Liver (tissue), 3 donors: Measurements from ENCODE around the gene CACNG4.

Source experiments
- GABPA ChIP-seq, 2 donors: IDR thresholded peaks in 1 of 2; conservative IDR thresholded peaks in 1 of 2; 2 replicates each; pipeline ENCODE4 v1.6.1; 2016; ENCODE audit warnings: antibody characterized with exemption in 2 of 2, mild to moderate bottlenecking in 1 of 2, moderate library complexity in 1 of 2
- JUND ChIP-seq, 2 donors: IDR thresholded peaks; 2 replicates each; pipeline ENCODE4 v1.6.1; 2016; ENCODE audit warnings: antibody characterized with exemption in 2 of 2
- NR2F2 ChIP-seq: IDR thresholded peaks from 2 replicates; pipeline ENCODE4 v1.6.1; 2016; ENCODE audit warnings: antibody characterized with exemption
- RAD21 ChIP-seq, 2 donors: IDR thresholded peaks; 2 replicates each; pipeline ENCODE4 v1.6.1; 2016; ENCODE audit warnings: antibody characterized with exemption in 2 of 2, mild to moderate bottlenecking in 2 of 2
- SP1 ChIP-seq: IDR thresholded peaks from 2 replicates; pipeline ENCODE4 v1.6.1; 2018; ENCODE audit warnings: antibody characterized with exemption, mild to moderate bottlenecking
- TAF1 ChIP-seq: conservative IDR thresholded peaks from 2 replicates; pipeline ENCODE4 v1.6.1; 2016; ENCODE audit warnings: antibody characterized with exemption, mild to moderate bottlenecking
- YY1 ChIP-seq: IDR thresholded peaks from 2 replicates; pipeline ENCODE4 v1.6.1; 2016; ENCODE audit warnings: antibody characterized with exemption, mild to moderate bottlenecking
- TF ChIP-seq, protein P1 (sequence below): fragments of 150-350 bp; IDR thresholded peaks from 2 replicates; pipeline ENCODE4 v1.5.1; 2017; ENCODE audit warnings: improper control_type of control experiment, low read depth, low read length; ENCODE audit not compliant: missing input control
- TF ChIP-seq, protein P2 (sequence below): IDR thresholded peaks from 2 replicates; pipeline ENCODE4 v1.6.1; 2016; ENCODE audit warnings: antibody characterized with exemption
- TF ChIP-seq, protein P3 (sequence below): IDR thresholded peaks from 2 replicates; pipeline ENCODE4 v1.6.1; 2016; ENCODE audit warnings: antibody characterized with exemption, mild to moderate bottlenecking
- TF ChIP-seq, protein P4 (sequence below): IDR thresholded peaks from 2 replicates; pipeline ENCODE4 v1.6.1; 2016; ENCODE audit warnings: antibody characterized with exemption
- donor health status: healthy.
- donor health status: healthy.

DNA sequence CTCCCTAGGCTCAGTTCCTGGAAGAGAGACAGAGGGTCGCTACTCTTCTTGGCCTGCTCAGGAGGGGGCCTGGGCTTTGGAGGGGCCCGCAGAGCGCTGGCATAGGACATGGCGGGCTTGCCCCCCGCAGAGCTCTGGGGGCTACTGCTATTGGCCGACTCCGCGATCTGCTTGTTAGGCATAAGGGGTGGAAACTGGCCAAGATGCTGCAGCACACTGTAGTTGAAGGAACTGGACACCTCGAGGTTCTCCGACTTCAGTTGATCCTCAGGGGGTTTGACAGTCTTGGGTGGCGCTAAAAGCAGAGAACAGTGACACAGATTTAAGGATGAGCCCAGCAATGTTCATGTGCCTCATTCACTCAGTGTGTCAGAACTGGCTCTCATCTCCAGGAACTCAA, 113.8 kb downstream of the CACNG4 start:
- TF ChIP-seq, protein P1, sequence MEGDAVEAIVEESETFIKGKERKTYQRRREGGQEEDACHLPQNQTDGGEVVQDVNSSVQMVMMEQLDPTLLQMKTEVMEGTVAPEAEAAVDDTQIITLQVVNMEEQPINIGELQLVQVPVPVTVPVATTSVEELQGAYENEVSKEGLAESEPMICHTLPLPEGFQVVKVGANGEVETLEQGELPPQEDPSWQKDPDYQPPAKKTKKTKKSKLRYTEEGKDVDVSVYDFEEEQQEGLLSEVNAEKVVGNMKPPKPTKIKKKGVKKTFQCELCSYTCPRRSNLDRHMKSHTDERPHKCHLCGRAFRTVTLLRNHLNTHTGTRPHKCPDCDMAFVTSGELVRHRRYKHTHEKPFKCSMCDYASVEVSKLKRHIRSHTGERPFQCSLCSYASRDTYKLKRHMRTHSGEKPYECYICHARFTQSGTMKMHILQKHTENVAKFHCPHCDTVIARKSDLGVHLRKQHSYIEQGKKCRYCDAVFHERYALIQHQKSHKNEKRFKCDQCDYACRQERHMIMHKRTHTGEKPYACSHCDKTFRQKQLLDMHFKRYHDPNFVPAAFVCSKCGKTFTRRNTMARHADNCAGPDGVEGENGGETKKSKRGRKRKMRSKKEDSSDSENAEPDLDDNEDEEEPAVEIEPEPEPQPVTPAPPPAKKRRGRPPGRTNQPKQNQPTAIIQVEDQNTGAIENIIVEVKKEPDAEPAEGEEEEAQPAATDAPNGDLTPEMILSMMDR: no peak
- TF ChIP-seq YY1 (no peak), TAF1 (no peak), JUND (IDR thresholded peaks at IDR 0.05) (no peak), SP1 (no peak), NR2F2 (no peak), RAD21 (IDR thresholded peaks at IDR 0.05) (no peak), GABPA (IDR thresholded peaks at IDR 0.05 in 1 of 2, conservative IDR thresholded peaks at IDR 0.05 in 1 of 2) (no peak)
- TF ChIP-seq, protein P2, sequence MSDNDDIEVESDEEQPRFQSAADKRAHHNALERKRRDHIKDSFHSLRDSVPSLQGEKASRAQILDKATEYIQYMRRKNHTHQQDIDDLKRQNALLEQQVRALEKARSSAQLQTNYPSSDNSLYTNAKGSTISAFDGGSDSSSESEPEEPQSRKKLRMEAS: no peak
- TF ChIP-seq, protein P3, sequence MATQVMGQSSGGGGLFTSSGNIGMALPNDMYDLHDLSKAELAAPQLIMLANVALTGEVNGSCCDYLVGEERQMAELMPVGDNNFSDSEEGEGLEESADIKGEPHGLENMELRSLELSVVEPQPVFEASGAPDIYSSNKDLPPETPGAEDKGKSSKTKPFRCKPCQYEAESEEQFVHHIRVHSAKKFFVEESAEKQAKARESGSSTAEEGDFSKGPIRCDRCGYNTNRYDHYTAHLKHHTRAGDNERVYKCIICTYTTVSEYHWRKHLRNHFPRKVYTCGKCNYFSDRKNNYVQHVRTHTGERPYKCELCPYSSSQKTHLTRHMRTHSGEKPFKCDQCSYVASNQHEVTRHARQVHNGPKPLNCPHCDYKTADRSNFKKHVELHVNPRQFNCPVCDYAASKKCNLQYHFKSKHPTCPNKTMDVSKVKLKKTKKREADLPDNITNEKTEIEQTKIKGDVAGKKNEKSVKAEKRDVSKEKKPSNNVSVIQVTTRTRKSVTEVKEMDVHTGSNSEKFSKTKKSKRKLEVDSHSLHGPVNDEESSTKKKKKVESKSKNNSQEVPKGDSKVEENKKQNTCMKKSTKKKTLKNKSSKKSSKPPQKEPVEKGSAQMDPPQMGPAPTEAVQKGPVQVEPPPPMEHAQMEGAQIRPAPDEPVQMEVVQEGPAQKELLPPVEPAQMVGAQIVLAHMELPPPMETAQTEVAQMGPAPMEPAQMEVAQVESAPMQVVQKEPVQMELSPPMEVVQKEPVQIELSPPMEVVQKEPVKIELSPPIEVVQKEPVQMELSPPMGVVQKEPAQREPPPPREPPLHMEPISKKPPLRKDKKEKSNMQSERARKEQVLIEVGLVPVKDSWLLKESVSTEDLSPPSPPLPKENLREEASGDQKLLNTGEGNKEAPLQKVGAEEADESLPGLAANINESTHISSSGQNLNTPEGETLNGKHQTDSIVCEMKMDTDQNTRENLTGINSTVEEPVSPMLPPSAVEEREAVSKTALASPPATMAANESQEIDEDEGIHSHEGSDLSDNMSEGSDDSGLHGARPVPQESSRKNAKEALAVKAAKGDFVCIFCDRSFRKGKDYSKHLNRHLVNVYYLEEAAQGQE: no peak
- TF ChIP-seq, protein P4, sequence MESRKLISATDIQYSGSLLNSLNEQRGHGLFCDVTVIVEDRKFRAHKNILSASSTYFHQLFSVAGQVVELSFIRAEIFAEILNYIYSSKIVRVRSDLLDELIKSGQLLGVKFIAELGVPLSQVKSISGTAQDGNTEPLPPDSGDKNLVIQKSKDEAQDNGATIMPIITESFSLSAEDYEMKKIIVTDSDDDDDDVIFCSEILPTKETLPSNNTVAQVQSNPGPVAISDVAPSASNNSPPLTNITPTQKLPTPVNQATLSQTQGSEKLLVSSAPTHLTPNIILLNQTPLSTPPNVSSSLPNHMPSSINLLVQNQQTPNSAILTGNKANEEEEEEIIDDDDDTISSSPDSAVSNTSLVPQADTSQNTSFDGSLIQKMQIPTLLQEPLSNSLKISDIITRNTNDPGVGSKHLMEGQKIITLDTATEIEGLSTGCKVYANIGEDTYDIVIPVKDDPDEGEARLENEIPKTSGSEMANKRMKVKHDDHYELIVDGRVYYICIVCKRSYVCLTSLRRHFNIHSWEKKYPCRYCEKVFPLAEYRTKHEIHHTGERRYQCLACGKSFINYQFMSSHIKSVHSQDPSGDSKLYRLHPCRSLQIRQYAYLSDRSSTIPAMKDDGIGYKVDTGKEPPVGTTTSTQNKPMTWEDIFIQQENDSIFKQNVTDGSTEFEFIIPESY: no peak
